ENCODE measurements around the gene EPS8L2.

The EPS8L2 gene

DNA sequence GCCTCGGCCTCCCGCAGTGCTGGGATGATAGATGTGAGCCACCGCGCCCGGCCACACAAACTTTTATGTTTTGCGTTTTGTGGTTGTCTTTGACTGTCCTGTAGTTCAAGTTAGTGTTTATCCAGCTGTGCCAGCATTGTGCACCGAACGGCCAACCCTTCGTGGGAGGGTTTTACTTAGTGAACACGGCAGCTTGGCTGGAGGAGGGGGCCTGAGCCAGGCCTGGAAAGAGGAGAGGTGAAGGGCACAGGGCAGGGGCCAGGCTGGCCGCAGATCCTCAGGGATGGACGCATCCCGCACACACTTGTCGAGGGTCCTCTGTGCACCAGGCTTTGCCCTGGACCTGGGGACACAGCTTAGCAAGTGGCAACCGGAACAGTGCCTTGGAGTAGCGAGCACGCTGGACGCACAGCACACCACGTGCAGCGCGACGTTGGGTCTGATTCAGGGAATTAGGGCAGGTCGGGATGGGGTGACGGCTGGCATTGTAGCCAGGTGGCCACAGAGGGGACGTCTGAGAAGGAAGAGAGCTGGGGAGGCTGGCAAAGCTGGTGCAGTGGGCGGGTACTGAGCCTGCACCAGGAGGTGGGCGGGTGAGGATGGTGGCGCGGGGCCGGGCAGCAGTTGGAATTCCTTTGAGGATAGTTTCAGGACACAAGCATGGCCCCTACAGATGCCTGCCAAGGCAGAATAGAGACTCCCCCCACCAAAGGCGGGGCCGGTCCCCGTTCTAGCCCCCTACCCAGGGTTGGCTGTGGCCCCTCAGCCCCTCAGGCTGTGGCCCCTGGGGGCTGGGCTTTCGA is 13.4 kb downstream of the EPS8L2 start:
- no peak overlapping the region for H3K9ac ChIP-seq
- H3K4me1 ChIP-seq (ENCODE audit: low read depth, poor library complexity, severe bottlenecking), result peaks cover 33% of the 10 kb centered on the region
- peaks cover 17% of the 10 kb centered on the region for H3K27me3 ChIP-seq (ENCODE audit: insufficient read depth, low read depth)
- TF ChIP-seq, protein P1, sequence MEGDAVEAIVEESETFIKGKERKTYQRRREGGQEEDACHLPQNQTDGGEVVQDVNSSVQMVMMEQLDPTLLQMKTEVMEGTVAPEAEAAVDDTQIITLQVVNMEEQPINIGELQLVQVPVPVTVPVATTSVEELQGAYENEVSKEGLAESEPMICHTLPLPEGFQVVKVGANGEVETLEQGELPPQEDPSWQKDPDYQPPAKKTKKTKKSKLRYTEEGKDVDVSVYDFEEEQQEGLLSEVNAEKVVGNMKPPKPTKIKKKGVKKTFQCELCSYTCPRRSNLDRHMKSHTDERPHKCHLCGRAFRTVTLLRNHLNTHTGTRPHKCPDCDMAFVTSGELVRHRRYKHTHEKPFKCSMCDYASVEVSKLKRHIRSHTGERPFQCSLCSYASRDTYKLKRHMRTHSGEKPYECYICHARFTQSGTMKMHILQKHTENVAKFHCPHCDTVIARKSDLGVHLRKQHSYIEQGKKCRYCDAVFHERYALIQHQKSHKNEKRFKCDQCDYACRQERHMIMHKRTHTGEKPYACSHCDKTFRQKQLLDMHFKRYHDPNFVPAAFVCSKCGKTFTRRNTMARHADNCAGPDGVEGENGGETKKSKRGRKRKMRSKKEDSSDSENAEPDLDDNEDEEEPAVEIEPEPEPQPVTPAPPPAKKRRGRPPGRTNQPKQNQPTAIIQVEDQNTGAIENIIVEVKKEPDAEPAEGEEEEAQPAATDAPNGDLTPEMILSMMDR (conservative IDR thresholded peaks at IDR 0.05; ENCODE audit: low read depth, low read length), result no peak
- H3K4me3 ChIP-seq (IDR thresholded peaks at IDR 0.05; ENCODE audit: insufficient read depth, low read depth, low read length), result no peak overlapping the region
- no peaks in the 10 kb centered on the region for H3K79me2 ChIP-seq (ENCODE audit: insufficient read depth, low read depth)
- no peak overlapping the region for H3K27ac ChIP-seq
- H4K20me1 ChIP-seq (ENCODE audit: insufficient read depth), result no peaks in the 10 kb centered on the region
- no peaks in the 10 kb centered on the region for H3K36me3 ChIP-seq (ENCODE audit: insufficient read depth)
- no peak overlapping the region for H2AFZ ChIP-seq (ENCODE audit: low read depth)
- H3K4me2 ChIP-seq, result no peak overlapping the region

- no peak overlapping the region for H3K4me2 ChIP-seq
- H3K4me3 ChIP-seq (IDR thresholded peaks at IDR 0.05; ENCODE audit: insufficient read depth, low read depth, low read length), result no peak overlapping the region
- no peaks in the 10 kb centered on the region for H3K36me3 ChIP-seq (ENCODE audit: insufficient read depth)
- TF ChIP-seq, protein P1 (conservative IDR thresholded peaks at IDR 0.05; ENCODE audit: low read depth, low read length), result no peak
- H4K20me1 ChIP-seq (ENCODE audit: insufficient read depth), result no peaks in the 10 kb centered on the region
- H3K27ac ChIP-seq, result no peak overlapping the region
- no peak overlapping the region for H3K9ac ChIP-seq
- H3K79me2 ChIP-seq (ENCODE audit: insufficient read depth, low read depth), result no peaks in the 10 kb centered on the region
- peaks cover 17% of the 10 kb centered on the region for H3K27me3 ChIP-seq (ENCODE audit: insufficient read depth, low read depth)
- H2AFZ ChIP-seq (ENCODE audit: low read depth), result no peak overlapping the region
- peaks cover 40% of the 10 kb centered on the region for H3K4me1 ChIP-seq (ENCODE audit: low read depth, poor library complexity, severe bottlenecking)
Measured at GRCh38 chr11:720017-720641, 14.1 kb downstream of the EPS8L2 start.

DNA sequence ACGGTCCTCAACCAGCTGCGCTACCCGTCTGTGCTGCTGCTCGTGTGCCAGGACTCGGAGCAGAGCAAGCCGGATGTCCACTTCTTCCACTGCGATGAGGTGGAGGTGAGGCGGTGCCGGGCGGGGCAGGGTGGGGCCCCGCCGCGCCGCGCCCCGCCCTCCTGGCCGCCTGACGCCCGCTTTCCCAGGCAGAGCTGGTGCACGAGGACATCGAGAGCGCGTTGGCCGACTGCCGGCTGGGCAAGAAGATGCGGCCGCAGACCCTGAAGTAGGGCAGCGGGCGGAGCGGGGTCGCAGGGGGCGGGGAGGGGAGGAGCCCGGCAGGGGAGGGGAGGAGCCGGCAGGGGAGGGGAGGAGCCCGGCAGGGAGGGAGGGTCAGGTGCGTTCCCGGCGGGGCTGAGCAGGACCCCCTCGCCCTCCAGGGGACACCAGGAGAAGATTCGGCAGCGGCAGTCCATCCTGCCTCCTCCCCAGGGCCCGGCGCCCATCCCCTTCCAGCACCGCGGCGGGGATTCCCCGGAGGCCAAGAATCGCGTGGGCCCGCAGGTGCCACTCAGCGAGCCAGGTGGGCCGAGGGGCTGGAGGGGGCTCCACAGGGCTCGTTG is 14.7 kb downstream of the EPS8L2 start:
- Histone ChIP-seq H3K4me3 (IDR thresholded peaks at IDR 0.05; ENCODE audit: insufficient read depth, low read depth, low read length) (no peak overlapping the region), H3K36me3 (ENCODE audit: insufficient read depth) (no peaks in the 10 kb centered on the region), H3K4me1 (ENCODE audit: low read depth, poor library complexity, severe bottlenecking) (peaks cover 46% of the 10 kb centered on the region), H3K79me2 (ENCODE audit: insufficient read depth, low read depth) (no peaks in the 10 kb centered on the region), H4K20me1 (ENCODE audit: insufficient read depth) (no peaks in the 10 kb centered on the region), H3K27ac (no peak overlapping the region), H2AFZ (ENCODE audit: low read depth) (no peak overlapping the region; the same call in 1 of the 2 replicates), H3K27me3 (ENCODE audit: insufficient read depth, low read depth) (peaks cover 17% of the 10 kb centered on the region), H3K9ac (no peak overlapping the region), H3K4me2 (peak overlapping the region; percentile 97)
- TF ChIP-seq, protein P1 (conservative IDR thresholded peaks at IDR 0.05; ENCODE audit: low read depth, low read length), result no peak

DNA sequence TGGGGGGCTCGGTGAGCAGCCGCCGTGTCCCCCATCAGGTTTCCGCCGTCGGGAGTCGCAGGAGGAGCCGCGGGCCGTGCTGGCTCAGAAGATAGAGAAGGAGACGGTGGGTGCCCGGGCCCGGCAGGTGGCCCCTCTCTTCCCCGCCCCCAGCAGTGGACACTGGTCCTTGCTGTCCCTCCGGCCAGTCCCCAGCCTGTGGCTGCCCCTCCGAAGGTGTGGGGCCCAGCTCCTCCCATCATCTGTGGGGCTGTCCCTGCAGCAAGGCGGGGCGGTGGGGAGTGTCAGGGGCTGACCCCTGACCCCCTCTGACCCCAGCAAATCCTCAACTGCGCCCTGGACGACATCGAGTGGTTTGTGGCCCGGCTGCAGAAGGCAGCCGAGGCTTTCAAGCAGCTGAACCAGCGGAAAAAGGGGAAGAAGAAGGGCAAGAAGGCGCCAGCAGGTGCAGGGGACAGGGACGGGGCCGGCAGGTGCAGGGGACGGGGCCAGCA is 15.3 kb downstream of the EPS8L2 start:
- TF ChIP-seq, protein P1 (conservative IDR thresholded peaks at IDR 0.05; ENCODE audit: low read depth, low read length), result no peak
- no peaks in the 10 kb centered on the region for H3K36me3 ChIP-seq (ENCODE audit: insufficient read depth)
- peak overlapping the region; percentile 76; the same call in 1 of the 2 replicates for H2AFZ ChIP-seq (ENCODE audit: low read depth)
- peaks cover 48% of the 10 kb centered on the region for H3K4me1 ChIP-seq (ENCODE audit: low read depth, poor library complexity, severe bottlenecking)
- peaks cover 17% of the 10 kb centered on the region for H3K27me3 ChIP-seq (ENCODE audit: insufficient read depth, low read depth)
- H3K4me2 ChIP-seq, result peak overlapping the region; percentile 97
- H3K79me2 ChIP-seq (ENCODE audit: insufficient read depth, low read depth), result no peaks in the 10 kb centered on the region
- no peak overlapping the region for H3K9ac ChIP-seq
- H3K27ac ChIP-seq, result no peak overlapping the region
- H4K20me1 ChIP-seq (ENCODE audit: insufficient read depth), result no peaks in the 10 kb centered on the region
- no peak overlapping the region for H3K4me3 ChIP-seq (IDR thresholded peaks at IDR 0.05; ENCODE audit: insufficient read depth, low read depth, low read length)
